Measurements from ENCODE around the gene ACTL10.

The ACTL10 gene

GRCh38 chr20:33656010-33656782, 10.5 kb upstream of the ACTL10 start:
- Mint-ChIP-seq H3K27me3 (no peaks in the 10 kb centered on the region), H3K9me3 (no peaks in the 10 kb centered on the region), H3K4me1 (peaks cover 10% of the 10 kb centered on the region), H3K27ac (no peak overlapping the region), H3K4me3 (no peak overlapping the region), H3K36me3 (no peaks in the 10 kb centered on the region)

GRCh38 chr20:33656783-33657703, 9.7 kb upstream of the ACTL10 start:
- H3K4me3 Mint-ChIP-seq, result no peak overlapping the region
- peaks cover 10% of the 10 kb centered on the region for H3K4me1 Mint-ChIP-seq
- no peaks in the 10 kb centered on the region for H3K36me3 Mint-ChIP-seq
- no peak overlapping the region for H3K27ac Mint-ChIP-seq
- no peaks in the 10 kb centered on the region for H3K9me3 Mint-ChIP-seq
- no peaks in the 10 kb centered on the region for H3K27me3 Mint-ChIP-seq

- Mint-ChIP-seq H3K27me3 (no peaks in the 10 kb centered on the region), H3K27ac (no peak overlapping the region), H3K36me3 (no peaks in the 10 kb centered on the region), H3K4me1 (peaks cover 9% of the 10 kb centered on the region), H3K4me3 (no peak overlapping the region), H3K9me3 (no peaks in the 10 kb centered on the region)
These were observed 9.0 kb upstream of the ACTL10 start for GRCh38 chr20:33657704-33658095.

GRCh38 chr20:33658510-33658909, 8.2 kb upstream of the ACTL10 start:
- peaks cover 7% of the 10 kb centered on the region for H3K4me1 Mint-ChIP-seq
- no peak overlapping the region for H3K27ac Mint-ChIP-seq
- H3K36me3 Mint-ChIP-seq, result no peaks in the 10 kb centered on the region
- H3K9me3 Mint-ChIP-seq, result no peaks in the 10 kb centered on the region
- no peaks in the 10 kb centered on the region for H3K27me3 Mint-ChIP-seq
- H3K4me3 Mint-ChIP-seq, result no peak overlapping the region

- peaks cover 6% of the 10 kb centered on the region for H3K4me1 Mint-ChIP-seq
- H3K27ac Mint-ChIP-seq, result no peak overlapping the region
- H3K27me3 Mint-ChIP-seq, result no peaks in the 10 kb centered on the region
- H3K36me3 Mint-ChIP-seq, result no peaks in the 10 kb centered on the region
- no peak overlapping the region for H3K4me3 Mint-ChIP-seq
- H3K9me3 Mint-ChIP-seq, result no peaks in the 10 kb centered on the region
These were observed 7.8 kb upstream of the ACTL10 start for GRCh38 chr20:33658929-33659328.

GRCh38 chr20:33659341-33660034, 7.3 kb upstream of the ACTL10 start:
- H3K4me3 Mint-ChIP-seq, result no peak overlapping the region
- H3K27me3 Mint-ChIP-seq, result no peaks in the 10 kb centered on the region
- no peaks in the 10 kb centered on the region for H3K36me3 Mint-ChIP-seq
- no peak overlapping the region for H3K27ac Mint-ChIP-seq
- H3K9me3 Mint-ChIP-seq, result no peaks in the 10 kb centered on the region
- peaks cover 9% of the 10 kb centered on the region for H3K4me1 Mint-ChIP-seq

GRCh38 chr20:33660035-33660684, 6.6 kb upstream of the ACTL10 start:
- no peaks in the 10 kb centered on the region for H3K9me3 Mint-ChIP-seq
- no peak overlapping the region for H3K4me3 Mint-ChIP-seq
- no peaks in the 10 kb centered on the region for H3K36me3 Mint-ChIP-seq
- H3K4me1 Mint-ChIP-seq, result peaks cover 16% of the 10 kb centered on the region
- H3K27me3 Mint-ChIP-seq, result no peaks in the 10 kb centered on the region
- H3K27ac Mint-ChIP-seq, result no peak overlapping the region

GRCh38 chr20:33660685-33661058, 6.1 kb upstream of the ACTL10 start:
- H3K27ac Mint-ChIP-seq, result no peak overlapping the region
- peaks cover 20% of the 10 kb centered on the region for H3K4me1 Mint-ChIP-seq
- no peaks in the 10 kb centered on the region for H3K9me3 Mint-ChIP-seq
- H3K4me3 Mint-ChIP-seq, result no peak overlapping the region
- H3K27me3 Mint-ChIP-seq, result no peaks in the 10 kb centered on the region
- no peaks in the 10 kb centered on the region for H3K36me3 Mint-ChIP-seq

GRCh38 chr20:33662172-33662571, 4.6 kb upstream of the ACTL10 start, which contains the start of gene C20orf144:
TSS of gene C20orf144 (plus strand) at chr20:33662327. CDS start at chr20:33662346, 19 bp downstream.
- Mint-ChIP-seq H3K36me3 (no peaks in the 10 kb centered on the region), H3K27me3 (no peaks in the 10 kb centered on the region), H3K27ac (peak within 1 kb of the TSS; percentile 77), H3K9me3 (no peaks in the 10 kb centered on the region), H3K4me1 (peaks cover 26% of the 10 kb centered on the region), H3K4me3 (peak within 1 kb of the TSS; percentile 88)

GRCh38 chr20:33663161-33664084, 3.3 kb upstream of the ACTL10 start:
- H3K4me1 Mint-ChIP-seq, result peaks cover 29% of the 10 kb centered on the region
- H3K36me3 Mint-ChIP-seq, result no peaks in the 10 kb centered on the region
- H3K27me3 Mint-ChIP-seq, result no peaks in the 10 kb centered on the region
- peak overlapping the region; percentile 88 for H3K27ac Mint-ChIP-seq
- H3K4me3 Mint-ChIP-seq, result peak overlapping the region; percentile 88
- H3K9me3 Mint-ChIP-seq, result no peaks in the 10 kb centered on the region

- peak overlapping the region; percentile 88 for H3K4me3 Mint-ChIP-seq
- peak overlapping the region; percentile 95 for H3K27ac Mint-ChIP-seq
- H3K27me3 Mint-ChIP-seq, result no peaks in the 10 kb centered on the region
- no peaks in the 10 kb centered on the region for H3K36me3 Mint-ChIP-seq
- peaks cover 29% of the 10 kb centered on the region for H3K4me1 Mint-ChIP-seq
- no peaks in the 10 kb centered on the region for H3K9me3 Mint-ChIP-seq
These were observed 2.5 kb upstream of the ACTL10 start for GRCh38 chr20:33664085-33664761.

- Mint-ChIP-seq H3K4me3 (peak overlapping the region; percentile 88), H3K27me3 (no peaks in the 10 kb centered on the region), H3K27ac (peak overlapping the region; percentile 95), H3K36me3 (no peaks in the 10 kb centered on the region), H3K9me3 (no peaks in the 10 kb centered on the region), H3K4me1 (peaks cover 29% of the 10 kb centered on the region)
These were observed 2.0 kb upstream of the ACTL10 start for GRCh38 chr20:33664762-33665144.

- no peaks in the 10 kb centered on the region for H3K36me3 Mint-ChIP-seq
- peak overlapping the region; percentile 85 for H3K4me3 Mint-ChIP-seq
- H3K4me1 Mint-ChIP-seq, result peaks cover 34% of the 10 kb centered on the region
- no peaks in the 10 kb centered on the region for H3K9me3 Mint-ChIP-seq
- H3K27me3 Mint-ChIP-seq, result no peaks in the 10 kb centered on the region
- H3K27ac Mint-ChIP-seq, result peak overlapping the region; percentile 65
These were observed 517 bp downstream of the ACTL10 start for GRCh38 chr20:33667245-33667675.

All from activated naive CD4-positive, alpha-beta T cell treated with anti-CD3 and anti-CD28 coated beads, Interleukin-2, amount 50 U/mL, for 24 hours (primary cell).